ENCODE measurements around the gene PDHA1. TPM values are rescaled to one million over a fixed set of nuclear protein-coding genes. Genes with fewer than 3 reads are reported as not detected.
A peak's percentile ranks its signal among the peaks of the same experiment; 100 is the strongest.

The PDHA1 gene
- polyA plus RNA-seq (2013, experiment 1 of 2), result 68.8 TPM
- 62.3 TPM for polyA plus RNA-seq (2013, experiment 2 of 2)

- H3K36me3 ChIP-seq (replicated peaks in 1 of 2; ENCODE audit: control insufficient read depth in 2 of 2, insufficient read depth in 2 of 2, low read length in 2 of 2), result no peaks in the 10 kb centered on the region
- no peak within 1 kb of the TSS for H2BK15ac ChIP-seq (ENCODE audit: low read length)
- peak; percentile 82 for DNase-seq (ENCODE audit: low spot score)
- H3K4ac ChIP-seq (ENCODE audit: low read length), result no peak within 1 kb of the TSS
- H3K4me1 ChIP-seq (ENCODE audit: control insufficient read depth in 2 of 2, insufficient read depth in 1 of 2, low read depth in 1 of 2, low read length in 2 of 2), result peaks cover 3% of the 10 kb centered on the region in 2 donors
- H2AK5ac ChIP-seq (ENCODE audit: low read depth, low read length), result no peak within 1 kb of the TSS
- no peak within 1 kb of the TSS for H2BK5ac ChIP-seq (ENCODE audit: low read length)
- H2BK12ac ChIP-seq (ENCODE audit: low read length), result no peak within 1 kb of the TSS
- peak within 1 kb of the TSS; percentile 71 for H3K18ac ChIP-seq (ENCODE audit: low read length)
- peak within 1 kb of the TSS; percentile 90 for H3K9ac ChIP-seq (ENCODE audit: low read depth, low read length, poor library complexity)
- peak within 1 kb of the TSS; percentile 54 for H3K4me2 ChIP-seq (ENCODE audit: insufficient read depth, low read length, poor library complexity, severe bottlenecking)
- peak within 1 kb of the TSS; percentile 66 for H3K27ac ChIP-seq (replicated peaks; ENCODE audit: low read length)
- H4K91ac ChIP-seq (ENCODE audit: low read depth, low read length, poor library complexity), result no peak within 1 kb of the TSS
- H3K23ac ChIP-seq (ENCODE audit: low read depth, low read length, poor library complexity), result peak within 1 kb of the TSS; percentile 65
- H2AFZ ChIP-seq (ENCODE audit: low read length), result peak within 1 kb of the TSS; percentile 82
- no peaks in the 10 kb centered on the region for H3K27me3 ChIP-seq (ENCODE audit: control insufficient read depth in 3 of 3, insufficient read depth in 3 of 3, low read depth in 1 of 3, low read length in 3 of 3)
- no CpG with 5 or more reads among the region's 81 CpGs for WGBS, 2 donors (ENCODE audit: extremely low coverage in 2 of 2, insufficient read length in 2 of 2, insufficient replicate concordance in 1 of 2)
- H2BK120ac ChIP-seq (ENCODE audit: low read depth, low read length), result no peak within 1 kb of the TSS
- no peak within 1 kb of the TSS for H3K14ac ChIP-seq (ENCODE audit: low read length)
- H3K4me3 ChIP-seq (ENCODE audit: low read length in 2 of 2), result peak within 1 kb of the TSS; percentile 68 to 88
- H3K9me3 ChIP-seq (replicated peaks in 1 of 2; ENCODE audit: control insufficient read depth in 2 of 2, insufficient read depth in 1 of 2, low read depth in 1 of 2, low read length in 2 of 2), result no peaks in the 10 kb centered on the region
- H4K8ac ChIP-seq (ENCODE audit: low read depth, low read length), result peak within 1 kb of the TSS; percentile 43
- H3K79me1 ChIP-seq (ENCODE audit: low read depth, low read length), result peaks cover 2% of the 10 kb centered on the region
These were observed at the start of gene PDHA1 for GRCh38 chrX:19343535-19344408. Gene PDHA1 (plus strand): TSS chrX:19343927. CDS start chrX:19344038, 111 bp downstream.

- H3K4ac ChIP-seq (ENCODE audit: low read length), result no peak overlapping the region
- no peak overlapping the region for H4K8ac ChIP-seq (ENCODE audit: low read depth, low read length)
- H3K79me1 ChIP-seq (ENCODE audit: low read depth, low read length), result no peaks in the 10 kb centered on the region
- DNase-seq (ENCODE audit: low spot score), result no peak
- H3K9ac ChIP-seq (ENCODE audit: low read depth, low read length, poor library complexity), result no peak overlapping the region
- no peak overlapping the region for H3K4me3 ChIP-seq (ENCODE audit: low read length in 2 of 2)
- H3K9me3 ChIP-seq (replicated peaks in 1 of 2; ENCODE audit: control insufficient read depth in 2 of 2, insufficient read depth in 1 of 2, low read depth in 1 of 2, low read length in 2 of 2), result no peaks in the 10 kb centered on the region
- no peak overlapping the region for H2BK12ac ChIP-seq (ENCODE audit: low read length)
- H2BK120ac ChIP-seq (ENCODE audit: low read depth, low read length), result no peak overlapping the region
- no peak overlapping the region for H2BK5ac ChIP-seq (ENCODE audit: low read length)
- no peak overlapping the region for H3K23ac ChIP-seq (ENCODE audit: low read depth, low read length, poor library complexity)
- no peak overlapping the region for H2AK5ac ChIP-seq (ENCODE audit: low read depth, low read length)
- H3K36me3 ChIP-seq (replicated peaks in 1 of 2; ENCODE audit: control insufficient read depth in 2 of 2, insufficient read depth in 2 of 2, low read length in 2 of 2), result no peaks in the 10 kb centered on the region
- no peak overlapping the region for H3K14ac ChIP-seq (ENCODE audit: low read length)
- no peak overlapping the region for H4K91ac ChIP-seq (ENCODE audit: low read depth, low read length, poor library complexity)
- H3K4me2 ChIP-seq (ENCODE audit: insufficient read depth, low read length, poor library complexity, severe bottlenecking), result no peak overlapping the region
- no peak overlapping the region for H3K27ac ChIP-seq (replicated peaks; ENCODE audit: low read length)
- no peak overlapping the region for H3K18ac ChIP-seq (ENCODE audit: low read length)
- H2BK15ac ChIP-seq (ENCODE audit: low read length), result no peak overlapping the region
- H3K4me1 ChIP-seq (ENCODE audit: control insufficient read depth in 2 of 2, insufficient read depth in 1 of 2, low read depth in 1 of 2, low read length in 2 of 2), result no peaks in the 10 kb centered on the region
- H2AFZ ChIP-seq (ENCODE audit: low read length), result no peak overlapping the region
- WGBS, 2 donors (ENCODE audit: extremely low coverage in 2 of 2, insufficient read length in 2 of 2, insufficient replicate concordance in 1 of 2), result no CpG with 5 or more reads among the region's 10 CpGs
- H3K27me3 ChIP-seq (ENCODE audit: control insufficient read depth in 3 of 3, insufficient read depth in 3 of 3, low read depth in 1 of 3, low read length in 3 of 3), result no peaks in the 10 kb centered on the region
These were observed 40.4 kb upstream of the PDHA1 start for GRCh38 chrX:19303256-19303880.

GRCh38 chrX:19326567-19326966 is 17.2 kb upstream of the PDHA1 start:
- Histone ChIP-seq H3K4me3 (ENCODE audit: low read length in 2 of 2) (no peak overlapping the region), H2BK15ac (ENCODE audit: low read length) (no peak overlapping the region), H2AFZ (ENCODE audit: low read length) (no peak overlapping the region), H3K18ac (ENCODE audit: low read length) (no peak overlapping the region), H3K23ac (ENCODE audit: low read depth, low read length, poor library complexity) (no peak overlapping the region), H4K91ac (ENCODE audit: low read depth, low read length, poor library complexity) (no peak overlapping the region), H2BK12ac (ENCODE audit: low read length) (no peak overlapping the region), H3K9ac (ENCODE audit: low read depth, low read length, poor library complexity) (no peak overlapping the region), H3K9me3 (replicated peaks in 1 of 2; ENCODE audit: control insufficient read depth in 2 of 2, insufficient read depth in 1 of 2, low read depth in 1 of 2, low read length in 2 of 2) (no peaks in the 10 kb centered on the region), H3K4me1 (ENCODE audit: control insufficient read depth in 2 of 2, insufficient read depth in 1 of 2, low read depth in 1 of 2, low read length in 2 of 2) (no peaks in the 10 kb centered on the region), H3K14ac (ENCODE audit: low read length) (no peak overlapping the region), H3K36me3 (replicated peaks in 1 of 2; ENCODE audit: control insufficient read depth in 2 of 2, insufficient read depth in 2 of 2, low read length in 2 of 2) (no peaks in the 10 kb centered on the region), H4K8ac (ENCODE audit: low read depth, low read length) (no peak overlapping the region), H3K79me1 (ENCODE audit: low read depth, low read length) (no peaks in the 10 kb centered on the region), H2BK5ac (ENCODE audit: low read length) (no peak overlapping the region), H2BK120ac (ENCODE audit: low read depth, low read length) (no peak overlapping the region), H3K27me3 (ENCODE audit: control insufficient read depth in 3 of 3, insufficient read depth in 3 of 3, low read depth in 1 of 3, low read length in 3 of 3) (no peaks in the 10 kb centered on the region), H3K4ac (ENCODE audit: low read length) (no peak overlapping the region), H3K27ac (replicated peaks; ENCODE audit: low read length) (no peak overlapping the region), H3K4me2 (ENCODE audit: insufficient read depth, low read length, poor library complexity, severe bottlenecking) (no peak overlapping the region), H2AK5ac (ENCODE audit: low read depth, low read length) (no peak overlapping the region)
- WGBS, 2 donors (ENCODE audit: extremely low coverage in 2 of 2, insufficient read length in 2 of 2, insufficient replicate concordance in 1 of 2), result no CpG with 5 or more reads among the region's 2 CpGs
- no peak for DNase-seq (ENCODE audit: low spot score)

DNA sequence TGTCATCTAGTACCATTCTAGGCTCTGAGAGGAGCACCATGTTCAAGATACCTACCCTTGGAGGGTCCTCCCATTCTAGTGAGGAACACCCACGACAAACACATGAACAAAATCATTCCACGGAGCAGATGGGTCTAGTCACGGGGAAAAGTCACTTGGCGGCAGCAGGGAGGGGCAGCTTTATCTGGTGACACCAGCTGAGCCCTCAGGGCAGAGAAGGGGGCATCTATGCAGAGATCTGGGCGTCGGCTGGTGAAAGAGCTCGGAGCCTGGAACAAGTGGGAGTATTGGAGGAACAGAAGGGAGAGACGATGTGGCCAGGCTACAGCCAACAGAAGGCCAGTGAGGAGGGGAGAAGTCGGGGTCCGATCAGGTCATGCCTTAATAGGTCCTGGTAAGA is 11.9 kb upstream of the PDHA1 start:
- H4K91ac ChIP-seq (ENCODE audit: low read depth, low read length, poor library complexity), result no peak overlapping the region
- no peak for DNase-seq (ENCODE audit: low spot score)
- H3K27me3 ChIP-seq (ENCODE audit: control insufficient read depth in 3 of 3, insufficient read depth in 3 of 3, low read depth in 1 of 3, low read length in 3 of 3), result no peaks in the 10 kb centered on the region
- H2BK12ac ChIP-seq (ENCODE audit: low read length), result no peak overlapping the region
- H3K23ac ChIP-seq (ENCODE audit: low read depth, low read length, poor library complexity), result no peak overlapping the region
- H3K4ac ChIP-seq (ENCODE audit: low read length), result no peak overlapping the region
- no peak overlapping the region for H3K18ac ChIP-seq (ENCODE audit: low read length)
- no peak overlapping the region for H3K27ac ChIP-seq (replicated peaks; ENCODE audit: low read length)
- no peak overlapping the region for H2BK120ac ChIP-seq (ENCODE audit: low read depth, low read length)
- H3K36me3 ChIP-seq (replicated peaks in 1 of 2; ENCODE audit: control insufficient read depth in 2 of 2, insufficient read depth in 2 of 2, low read length in 2 of 2), result no peaks in the 10 kb centered on the region
- H3K79me1 ChIP-seq (ENCODE audit: low read depth, low read length), result no peaks in the 10 kb centered on the region
- WGBS, 2 donors (ENCODE audit: extremely low coverage in 2 of 2, insufficient read length in 2 of 2, insufficient replicate concordance in 1 of 2), result no CpG with 5 or more reads among the region's 10 CpGs
- no peak overlapping the region for H3K14ac ChIP-seq (ENCODE audit: low read length)
- H2BK15ac ChIP-seq (ENCODE audit: low read length), result no peak overlapping the region
- H2AFZ ChIP-seq (ENCODE audit: low read length), result no peak overlapping the region
- H3K4me1 ChIP-seq (ENCODE audit: control insufficient read depth in 2 of 2, insufficient read depth in 1 of 2, low read depth in 1 of 2, low read length in 2 of 2), result no peaks in the 10 kb centered on the region
- H3K9me3 ChIP-seq (replicated peaks in 1 of 2; ENCODE audit: control insufficient read depth in 2 of 2, insufficient read depth in 1 of 2, low read depth in 1 of 2, low read length in 2 of 2), result no peaks in the 10 kb centered on the region
- no peak overlapping the region for H2BK5ac ChIP-seq (ENCODE audit: low read length)
- no peak overlapping the region for H3K4me2 ChIP-seq (ENCODE audit: insufficient read depth, low read length, poor library complexity, severe bottlenecking)
- no peak overlapping the region for H4K8ac ChIP-seq (ENCODE audit: low read depth, low read length)
- H2AK5ac ChIP-seq (ENCODE audit: low read depth, low read length), result no peak overlapping the region
- no peak overlapping the region for H3K4me3 ChIP-seq (ENCODE audit: low read length in 2 of 2)
- no peak overlapping the region for H3K9ac ChIP-seq (ENCODE audit: low read depth, low read length, poor library complexity)
